Osteoblast (primary cell): ENCODE data around the gene NOTUM. TPM values are rescaled to one million over a fixed set of nuclear protein-coding genes. Genes with fewer than 3 reads are reported as not detected.
"Not testable (repeated sequence)": the region's sequence is repeated elsewhere in the genome, so short reads cannot be mapped to it uniquely, and the experiment has no call there.

Source experiments
- DNase-seq: peaks from one replicate; pipeline ENCODE4 v3.0.0; 2011; ENCODE audit warnings: low spot score, mixed read lengths; ENCODE audit not compliant: insufficient read length; ENCODE audit errors: missing footprints
- H2AFZ ChIP-seq: 2 replicates; pipeline ENCODE4 v1.6.0; 2011; ENCODE audit warnings: mild to moderate bottlenecking, low read length
- H3K27ac ChIP-seq: 2 replicates; pipeline ENCODE4 v1.5.1; 2011; ENCODE audit warnings: mild to moderate bottlenecking, low read depth, low read length, moderate library complexity
- H3K27me3 ChIP-seq: 2 replicates; pipeline ENCODE4 v1.6.0; 2012; ENCODE audit warnings: mild to moderate bottlenecking, control low read depth, inconsistent platforms, low read length, moderate library complexity; ENCODE audit not compliant: insufficient read depth
- H3K36me3 ChIP-seq: 2 replicates; pipeline ENCODE4 v1.5.1; 2011; ENCODE audit warnings: mild to moderate bottlenecking, low read length, control low read depth, moderate library complexity; ENCODE audit not compliant: insufficient read depth
- H3K4me1 ChIP-seq: 2 replicates; pipeline ENCODE4 v1.5.1; 2011; ENCODE audit warnings: mild to moderate bottlenecking, low read length, control low read depth, moderate library complexity; ENCODE audit not compliant: insufficient read depth
- H3K4me2 ChIP-seq: 2 replicates; pipeline ENCODE4 v1.6.0; 2011; ENCODE audit warnings: mild to moderate bottlenecking, low read length; ENCODE audit not compliant: insufficient read depth
- H3K4me3 ChIP-seq: fragments of 200-600 bp; sonication (generic); 3 replicates; pipeline ENCODE4 v1.5.1; 2012; ENCODE audit warnings: mild to moderate bottlenecking, low read length, inconsistent platforms; ENCODE audit not compliant: insufficient read depth
- H3K79me2 ChIP-seq: 2 replicates; pipeline ENCODE4 v1.6.0; 2012; ENCODE audit warnings: mild to moderate bottlenecking, low read length, control low read depth, inconsistent platforms; ENCODE audit not compliant: insufficient read depth
- H3K9me3 ChIP-seq: 2 replicates; pipeline ENCODE4 v1.5.1; 2011; ENCODE audit warnings: low read depth, low read length, control low read depth
- H4K20me1 ChIP-seq: 2 replicates; pipeline ENCODE4 v1.6.0; 2012; ENCODE audit warnings: mild to moderate bottlenecking, low read length, control low read depth; ENCODE audit not compliant: insufficient read depth
- total RNA-seq: library from RNA; depleted of rRNA; stranded (reverse); fragments of >200 nt; gene quantifications from 2 replicates; pipeline ENCODE4 v1.2.3, GENCODE V29; 2012
- TF ChIP-seq, protein P1 (sequence below): IDR thresholded peaks from 2 replicates; pipeline ENCODE4 v1.5.1; 2011; ENCODE audit warnings: mild to moderate bottlenecking, low read depth, low read length, moderate library complexity; ENCODE audit errors: extremely low read depth

NOTUM gene
- total RNA-seq, 1 donor: 0.72 TPM

DNA sequence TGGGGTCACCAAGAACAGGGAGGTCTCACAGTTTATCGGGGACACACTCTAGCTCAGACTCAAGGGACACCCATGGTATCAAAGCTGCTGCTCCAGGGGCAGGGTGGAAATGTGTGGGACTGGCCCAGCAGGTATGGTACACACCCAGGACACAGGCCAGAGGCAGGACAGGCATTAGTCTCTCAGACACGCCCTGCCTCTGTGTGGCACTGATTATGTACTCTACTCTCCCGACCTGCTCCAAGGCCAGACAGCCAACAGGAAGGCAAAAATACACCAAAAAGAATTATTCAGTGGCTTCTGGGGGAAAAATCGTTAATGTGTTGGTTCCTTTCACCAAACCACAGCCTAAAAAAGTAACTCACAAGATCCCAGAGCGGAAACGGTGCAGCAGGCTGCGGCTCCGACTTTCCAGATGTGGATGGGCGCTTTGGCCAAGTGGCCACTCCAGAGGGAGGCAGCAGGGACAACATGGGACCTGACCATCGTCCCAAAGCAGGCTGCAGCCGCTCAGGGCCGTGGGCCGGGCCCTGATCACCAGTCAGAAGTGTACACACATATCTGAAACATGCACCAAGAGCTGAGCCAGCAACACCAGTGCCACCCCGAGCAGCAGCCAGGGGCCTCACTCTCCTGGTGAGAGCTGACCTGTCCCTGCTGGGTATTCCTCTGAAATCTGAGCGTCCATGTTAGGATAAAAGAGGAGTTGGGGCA, 42.0 kb downstream of the NOTUM start:
- H3K36me3 ChIP-seq: peaks cover 57% of the 10 kb centered on the region
- no peak overlapping the region for H3K4me3 ChIP-seq
- peaks cover 23% of the 10 kb centered on the region for H3K4me1 ChIP-seq
- H3K27me3 ChIP-seq: no peaks in the 10 kb centered on the region
- H3K9me3 ChIP-seq: no peaks in the 10 kb centered on the region
- H3K27ac ChIP-seq: no peak overlapping the region
- no peak for DNase-seq
- peaks cover 72% of the 10 kb centered on the region for H4K20me1 ChIP-seq
- H2AFZ ChIP-seq: no peak overlapping the region
- TF ChIP-seq, protein P1, sequence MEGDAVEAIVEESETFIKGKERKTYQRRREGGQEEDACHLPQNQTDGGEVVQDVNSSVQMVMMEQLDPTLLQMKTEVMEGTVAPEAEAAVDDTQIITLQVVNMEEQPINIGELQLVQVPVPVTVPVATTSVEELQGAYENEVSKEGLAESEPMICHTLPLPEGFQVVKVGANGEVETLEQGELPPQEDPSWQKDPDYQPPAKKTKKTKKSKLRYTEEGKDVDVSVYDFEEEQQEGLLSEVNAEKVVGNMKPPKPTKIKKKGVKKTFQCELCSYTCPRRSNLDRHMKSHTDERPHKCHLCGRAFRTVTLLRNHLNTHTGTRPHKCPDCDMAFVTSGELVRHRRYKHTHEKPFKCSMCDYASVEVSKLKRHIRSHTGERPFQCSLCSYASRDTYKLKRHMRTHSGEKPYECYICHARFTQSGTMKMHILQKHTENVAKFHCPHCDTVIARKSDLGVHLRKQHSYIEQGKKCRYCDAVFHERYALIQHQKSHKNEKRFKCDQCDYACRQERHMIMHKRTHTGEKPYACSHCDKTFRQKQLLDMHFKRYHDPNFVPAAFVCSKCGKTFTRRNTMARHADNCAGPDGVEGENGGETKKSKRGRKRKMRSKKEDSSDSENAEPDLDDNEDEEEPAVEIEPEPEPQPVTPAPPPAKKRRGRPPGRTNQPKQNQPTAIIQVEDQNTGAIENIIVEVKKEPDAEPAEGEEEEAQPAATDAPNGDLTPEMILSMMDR: no peak
- peaks cover 92% of the 10 kb centered on the region for H3K79me2 ChIP-seq
- no peak overlapping the region for H3K4me2 ChIP-seq

DNA sequence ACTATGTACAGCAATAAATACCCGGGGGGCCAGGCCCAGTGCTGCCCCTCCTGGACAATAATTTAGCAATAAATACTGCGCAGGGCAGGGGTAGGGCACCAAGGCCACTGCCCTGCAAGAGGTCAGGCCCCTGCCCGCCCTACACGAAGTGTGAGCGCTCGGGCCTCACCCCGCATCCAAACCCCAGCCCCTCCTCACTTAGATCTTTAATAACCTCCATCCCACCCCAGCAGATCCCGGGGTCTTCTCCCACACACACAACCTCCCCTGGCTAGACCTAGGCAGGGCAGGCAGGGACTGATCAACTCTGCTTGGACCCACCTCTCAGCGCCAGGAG, 42.7 kb downstream of the NOTUM start:
- not testable (repeated sequence) for DNase-seq, H3K9me3 ChIP-seq, H3K27ac ChIP-seq, H3K27me3 ChIP-seq, H2AFZ ChIP-seq
- peak overlapping the region; percentile 83 for H3K4me3 ChIP-seq
- H3K4me1 ChIP-seq: peaks cover 18% of the 10 kb centered on the region
- H3K79me2 ChIP-seq: peaks cover 86% of the 10 kb centered on the region
- H3K4me2 ChIP-seq: peak overlapping the region; percentile 99
- H3K36me3 ChIP-seq: peaks cover 63% of the 10 kb centered on the region
- TF ChIP-seq, protein P1: peak; percentile 15
- peaks cover 66% of the 10 kb centered on the region for H4K20me1 ChIP-seq

DNA sequence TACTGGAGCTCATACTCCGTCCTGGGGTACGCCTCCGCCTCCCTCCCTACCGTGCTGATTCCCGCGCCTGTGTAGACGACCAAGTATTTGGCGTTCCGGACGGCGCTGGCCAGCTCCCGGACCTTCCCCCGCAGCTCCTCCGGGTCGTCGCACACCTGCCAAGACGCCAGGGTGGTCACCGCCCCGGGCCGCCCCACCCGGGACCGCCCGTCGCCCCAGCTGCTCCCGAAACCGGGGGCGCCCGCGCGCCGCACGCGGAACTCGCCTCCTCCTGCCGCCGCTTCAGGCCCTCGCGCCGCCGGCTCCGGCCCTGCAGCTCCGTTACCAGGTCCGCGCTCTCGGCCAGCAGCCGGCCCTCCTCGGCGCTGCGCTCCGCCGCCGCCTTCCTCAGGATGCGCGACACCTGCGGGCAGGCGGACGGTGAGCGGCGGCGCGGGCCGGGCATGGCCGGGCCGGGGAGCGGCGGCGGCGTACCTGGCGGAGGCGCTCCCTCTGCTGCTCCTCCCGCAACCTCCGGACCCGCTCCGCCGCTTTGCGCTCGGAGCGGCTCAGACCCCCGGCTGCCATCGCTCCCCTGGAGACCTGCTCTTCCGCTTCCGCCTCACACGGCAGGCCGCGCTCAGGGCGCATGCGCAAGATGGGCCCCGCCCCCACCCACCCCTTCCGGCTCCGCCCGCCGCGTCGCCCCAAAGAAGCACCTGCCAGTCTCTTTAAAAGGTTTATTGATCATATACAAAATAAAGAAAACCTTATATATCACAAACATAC, 43.2 kb downstream of the NOTUM start, which contains the start of gene SIRT7:
SIRT7 (minus strand) TSS at position 612 of the 768 bp plus-strand sequence; CDS start at position 567, 45 bp downstream.
- Histone ChIP-seq H3K9me3 (no peaks in the 10 kb centered on the region), H3K27ac (peak within 1 kb of the TSS; percentile 64), H3K4me1 (peaks cover 18% of the 10 kb centered on the region), H3K79me2 (peaks cover 80% of the 10 kb centered on the region), H3K4me3 (peak within 1 kb of the TSS; percentile 83), H3K27me3 (no peaks in the 10 kb centered on the region), H4K20me1 (peaks cover 64% of the 10 kb centered on the region), H3K4me2 (peak within 1 kb of the TSS; percentile 99), H2AFZ (no peak within 1 kb of the TSS), H3K36me3 (peaks cover 69% of the 10 kb centered on the region)
- TF ChIP-seq, protein P1: no peak
- peak; percentile 100 for DNase-seq
